HFFc6 (cell line): ENCODE data around the gene SLC27A6. TPM values are rescaled to one million over a fixed set of nuclear protein-coding genes. Genes with fewer than 3 reads are reported as not detected.

Experiments
- DNase-seq: peaks from one replicate; pipeline ENCODE4 v3.0.0-alpha.2; 2018
- H3K27ac Mint-ChIP-seq: 2 replicates; pipeline ENCODE4 v1.8.0; 2020; ENCODE audit warnings: mild to moderate bottlenecking, mixed read lengths
- H3K27me3 Mint-ChIP-seq: 2 replicates; pipeline ENCODE4 v1.8.0; 2021; ENCODE audit warnings: mild to moderate bottlenecking, moderate library complexity, mixed read lengths; ENCODE audit not compliant: insufficient read depth
- H3K36me3 Mint-ChIP-seq: 2 replicates; pipeline ENCODE4 v1.8.0; 2021; ENCODE audit warnings: low read depth, mixed read lengths
- H3K4me1 Mint-ChIP-seq: 2 replicates; pipeline ENCODE4 v1.8.0; 2020; ENCODE audit warnings: low read depth, mixed read lengths
- H3K4me3 Mint-ChIP-seq: 2 replicates; pipeline ENCODE4 v1.8.0; 2020; ENCODE audit warnings: mild to moderate bottlenecking, moderate library complexity, mixed read lengths
- H3K9me3 Mint-ChIP-seq: 2 replicates; pipeline ENCODE4 v1.8.0; 2020; ENCODE audit warnings: mild to moderate bottlenecking, mixed read lengths
- CTCF ChIP-seq: fragments of 200-600 bp; sonication (generic); IDR thresholded peaks from 2 replicates; pipeline ENCODE4 v1.5.0; 2021; ENCODE audit warnings: antibody characterized with exemption, mild to moderate bottlenecking
- total RNA-seq, 6 experiments: library from RNA; stranded (reverse); fragmentation: NEBNext Ultra II Directional; extraction: Animal tissue kit (Norgen Biotek cat#: 25700); gene quantifications; 2 replicates in 1 of 6; 3 replicates in 5 of 6; pipeline ENCODE4 v1.2.3, GENCODE V29; 2021

The SLC27A6 gene
- total RNA-seq, 6 experiments from 2014 or later = 0.09 to 0.11 TPM; not detected in 4

GRCh38 chr5:129065721-129066120, 100.4 kb downstream of the SLC27A6 start:
- no peak for DNase-seq
- Mint-ChIP-seq H3K4me1 (no peaks in the 10 kb centered on the region), H3K27me3 (no peaks in the 10 kb centered on the region), H3K9me3 (no peaks in the 10 kb centered on the region), H3K4me3 (no peak overlapping the region), H3K27ac (no peak overlapping the region), H3K36me3 (no peaks in the 10 kb centered on the region)
- no peak for TF ChIP-seq CTCF

- Mint-ChIP-seq H3K4me1 (no peaks in the 10 kb centered on the region), H3K4me3 (no peak overlapping the region), H3K27ac (no peak overlapping the region), H3K36me3 (no peaks in the 10 kb centered on the region), H3K27me3 (no peaks in the 10 kb centered on the region), H3K9me3 (no peaks in the 10 kb centered on the region)
- no peak for TF ChIP-seq CTCF
- no peak for DNase-seq
These were observed 102.5 kb downstream of the SLC27A6 start for GRCh38 chr5:129067745-129068144.

- Mint-ChIP-seq H3K27ac (no peak overlapping the region), H3K9me3 (no peaks in the 10 kb centered on the region), H3K4me3 (no peak overlapping the region), H3K4me1 (no peaks in the 10 kb centered on the region), H3K36me3 (no peaks in the 10 kb centered on the region), H3K27me3 (no peaks in the 10 kb centered on the region)
- no peak for DNase-seq
- TF ChIP-seq CTCF = no peak
These were observed 104.0 kb downstream of the SLC27A6 start for GRCh38 chr5:129069292-129069691.

GRCh38 chr5:129073111-129073510, 107.8 kb downstream of the SLC27A6 start:
- H3K4me3 Mint-ChIP-seq = no peak overlapping the region
- TF ChIP-seq CTCF = no peak
- H3K4me1 Mint-ChIP-seq = no peaks in the 10 kb centered on the region
- no peaks in the 10 kb centered on the region for H3K27me3 Mint-ChIP-seq
- H3K36me3 Mint-ChIP-seq = no peaks in the 10 kb centered on the region
- H3K9me3 Mint-ChIP-seq = no peaks in the 10 kb centered on the region
- H3K27ac Mint-ChIP-seq = no peak overlapping the region
- DNase-seq = no peak

- no peaks in the 10 kb centered on the region for H3K4me1 Mint-ChIP-seq
These were observed 109.6 kb downstream of the SLC27A6 start for GRCh38 chr5:129074903-129075302.

More at GRCh38 chr5:129074903-129075302, 109.6 kb downstream of the SLC27A6 start:
- no peak for TF ChIP-seq CTCF
- Mint-ChIP-seq H3K4me3 (no peak overlapping the region), H3K27me3 (no peaks in the 10 kb centered on the region), H3K9me3 (no peaks in the 10 kb centered on the region), H3K36me3 (no peaks in the 10 kb centered on the region), H3K27ac (no peak overlapping the region)
- no peak for DNase-seq
